Measurements from ENCODE around the gene THAP3.

Gene THAP3

GRCh38 chr1:6674771-6675170 lies 50.1 kb downstream of the THAP3 start:
- H2AFZ ChIP-seq (ENCODE audit: low read depth, low read length): no peak overlapping the region
- peaks cover 9% of the 10 kb centered on the region; the same call in 1 of the 2 replicates for H4K20me1 ChIP-seq (ENCODE audit: insufficient read depth, low read length)
- no peak overlapping the region for H3K4me3 ChIP-seq (ENCODE audit: low read depth in 1 of 2, low read length in 2 of 2)
- DNase-seq (no peak), ATAC-seq (ENCODE audit: insufficient read depth, low read depth) (no peak)
- TF ChIP-seq CTCF (IDR thresholded peaks at IDR 0.05; ENCODE audit: borderline replicate concordance, extremely low read depth, low read length, poor library complexity, severe bottlenecking): no peak
- no peak for TF ChIP-seq EZH2 (IDR thresholded peaks at IDR 0.05; ENCODE audit: borderline replicate concordance, low read depth, low read length, severe bottlenecking)
- H3K36me3 ChIP-seq (ENCODE audit: insufficient read depth, low read length): peaks cover 65% of the 10 kb centered on the region
- H3K9ac ChIP-seq (ENCODE audit: low read depth, low read length): no peak overlapping the region
- H3K4me1 ChIP-seq (ENCODE audit: insufficient read depth, low read length): no peaks in the 10 kb centered on the region
- no peak overlapping the region for H3K27ac ChIP-seq (ENCODE audit: low read length)
- H3K9me3 ChIP-seq (ENCODE audit: insufficient read depth, low read length, severe bottlenecking): no peaks in the 10 kb centered on the region
- peaks cover 6% of the 10 kb centered on the region; the same call in 1 of the 2 replicates for H3K79me2 ChIP-seq (ENCODE audit: insufficient read depth, low read length)
- H3K27me3 ChIP-seq (ENCODE audit: insufficient read depth, low read length, poor library complexity): no peaks in the 10 kb centered on the region
- H3K4me2 ChIP-seq (ENCODE audit: insufficient read depth, low read length): no peak overlapping the region

GRCh38 chr1:6675941-6676340 lies 51.3 kb downstream of the THAP3 start:
- ATAC-seq (ENCODE audit: insufficient read depth, low read depth) (no peak), DNase-seq (no peak)
- no peaks in the 10 kb centered on the region for H3K27me3 ChIP-seq (ENCODE audit: insufficient read depth, low read length, poor library complexity)
- H4K20me1 ChIP-seq (ENCODE audit: insufficient read depth, low read length): peaks cover 9% of the 10 kb centered on the region; the same call in 1 of the 2 replicates
- no peak overlapping the region for H3K4me2 ChIP-seq (ENCODE audit: insufficient read depth, low read length)
- H3K9ac ChIP-seq (ENCODE audit: low read depth, low read length): no peak overlapping the region
- no peaks in the 10 kb centered on the region for H3K4me1 ChIP-seq (ENCODE audit: insufficient read depth, low read length)
- peaks cover 75% of the 10 kb centered on the region for H3K36me3 ChIP-seq (ENCODE audit: insufficient read depth, low read length)
- no peak overlapping the region for H3K4me3 ChIP-seq (ENCODE audit: low read depth in 1 of 2, low read length in 2 of 2)
- no peak overlapping the region for H3K27ac ChIP-seq (ENCODE audit: low read length)
- 0 out of 2 replicates have a peak, but pooled peaks cover 2% of the 10 kb centered on the region for H3K79me2 ChIP-seq (ENCODE audit: insufficient read depth, low read length)
- TF ChIP-seq EZH2 (IDR thresholded peaks at IDR 0.05; ENCODE audit: borderline replicate concordance, low read depth, low read length, severe bottlenecking): no peak
- TF ChIP-seq CTCF (IDR thresholded peaks at IDR 0.05; ENCODE audit: borderline replicate concordance, extremely low read depth, low read length, poor library complexity, severe bottlenecking): no peak
- no peaks in the 10 kb centered on the region for H3K9me3 ChIP-seq (ENCODE audit: insufficient read depth, low read length, severe bottlenecking)
- no peak overlapping the region for H2AFZ ChIP-seq (ENCODE audit: low read depth, low read length)

Measured in DND-41 (cell line).